ENCODE measurements around the gene CYP26C1.

CYP26C1 gene

GRCh38 chr10:93072713-93073538 is 12.3 kb downstream of the CYP26C1 start:
- DNase-seq, result peak in 1 of 3 donors; percentile 41
- peaks cover 5 to 97% (median 67%) of the 10 kb centered on the region in 5 experiments for H3K27me3 ChIP-seq (replicated peaks in 2 of 5; ENCODE audit: control insufficient read depth in 4 of 5, insufficient read depth in 5 of 5, low read length in 4 of 5)
- peak overlapping the region in 1 of 2 experiments; percentile 62 for H3K27ac ChIP-seq (ENCODE audit: insufficient read depth in 1 of 2, low read depth in 1 of 2, low read length in 2 of 2, poor library complexity in 1 of 2, severe bottlenecking in 2 of 2)
- ChIA-PET POLR2A (no interaction called here), CTCF (interaction anchor here (0.8 to 8.6 kb wide), 5 partner anchors 8 to 284 kb away, joined by 3 to 76 read pairs (median 4); no protein-coding TSS in a partner anchor)
- no peaks in the 10 kb centered on the region for H3K36me3 ChIP-seq (ENCODE audit: control insufficient read depth in 4 of 4, insufficient read depth in 4 of 4, low read length in 3 of 4)
- H3K9me3 ChIP-seq (ENCODE audit: control extremely low read depth in 1 of 5, control insufficient read depth in 4 of 5, insufficient read depth in 2 of 5, low read depth in 1 of 5, low read length in 4 of 5), result no peaks in the 10 kb centered on the region
- 5% methylated on average over 27 of the region's 34 CpGs for WGBS (ENCODE audit: insufficient coverage)
- peak overlapping the region in 6 of 7 experiments; percentile 41 to 75 (median 62) for H3K4me3 ChIP-seq (ENCODE audit: control insufficient read depth in 1 of 7, extremely low read depth in 1 of 7, insufficient read depth in 4 of 7, low read depth in 2 of 7, low read length in 6 of 7)
- peaks cover 0 to 56% (median 53%) of the 10 kb centered on the region in 4 experiments for H3K4me1 ChIP-seq (ENCODE audit: control extremely low read depth in 1 of 4, control insufficient read depth in 4 of 4, insufficient read depth in 4 of 4, low read length in 3 of 4)

- Histone ChIP-seq H3K4me1 (ENCODE audit: control extremely low read depth in 1 of 4, control insufficient read depth in 4 of 4, insufficient read depth in 4 of 4, low read length in 3 of 4) (peaks cover 0 to 49% (median 46%) of the 10 kb centered on the region in 4 experiments), H3K9me3 (ENCODE audit: control extremely low read depth in 1 of 5, control insufficient read depth in 4 of 5, insufficient read depth in 2 of 5, low read depth in 1 of 5, low read length in 4 of 5) (no peaks in the 10 kb centered on the region), H3K27me3 (replicated peaks in 2 of 5; ENCODE audit: control insufficient read depth in 4 of 5, insufficient read depth in 5 of 5, low read length in 4 of 5) (peaks cover 6 to 95% (median 61%) of the 10 kb centered on the region in 5 experiments), H3K4me3 (ENCODE audit: control insufficient read depth in 1 of 7, extremely low read depth in 1 of 7, insufficient read depth in 4 of 7, low read depth in 2 of 7, low read length in 6 of 7) (peak within 1 kb of the TSS; percentile 15 to 75 (median 59)), H3K27ac (ENCODE audit: insufficient read depth in 1 of 2, low read depth in 1 of 2, low read length in 2 of 2, poor library complexity in 1 of 2, severe bottlenecking in 2 of 2) (peak within 1 kb of the TSS in 1 of 2 experiments; percentile 62), H3K36me3 (ENCODE audit: control insufficient read depth in 4 of 4, insufficient read depth in 4 of 4, low read length in 3 of 4) (no peaks in the 10 kb centered on the region)
- DNase-seq, result peak in 1 of 3 donors; percentile 50
- ChIA-PET CTCF (interaction anchor here (0.8 to 8.6 kb wide), 5 partner anchors 9 to 283 kb away, joined by 3 to 76 read pairs (median 4); no protein-coding TSS in a partner anchor), POLR2A (no interaction called here)
- WGBS (ENCODE audit: insufficient coverage), result 0% methylated on average over 44 of the region's 52 CpGs
Observed at GRCh38 chr10:93073539-93074146, 13.0 kb downstream of the CYP26C1 start, which contains the start of gene CYP26A1. Gene CYP26A1 (plus strand): TSS chr10:93073893. CDS start chr10:93073935, 42 bp downstream.

- Histone ChIP-seq H3K27me3 (replicated peaks in 2 of 5; ENCODE audit: control insufficient read depth in 4 of 5, insufficient read depth in 5 of 5, low read length in 4 of 5) (peaks cover 6 to 93% (median 56%) of the 10 kb centered on the region in 5 experiments), H3K4me3 (ENCODE audit: control insufficient read depth in 1 of 7, extremely low read depth in 1 of 7, insufficient read depth in 4 of 7, low read depth in 2 of 7, low read length in 6 of 7) (peak overlapping the region; percentile 4 to 75 (median 59)), H3K36me3 (ENCODE audit: control insufficient read depth in 4 of 4, insufficient read depth in 4 of 4, low read length in 3 of 4) (no peaks in the 10 kb centered on the region), H3K27ac (ENCODE audit: insufficient read depth in 1 of 2, low read depth in 1 of 2, low read length in 2 of 2, poor library complexity in 1 of 2, severe bottlenecking in 2 of 2) (no peak overlapping the region), H3K9me3 (ENCODE audit: control extremely low read depth in 1 of 5, control insufficient read depth in 4 of 5, insufficient read depth in 2 of 5, low read depth in 1 of 5, low read length in 4 of 5) (no peaks in the 10 kb centered on the region), H3K4me1 (ENCODE audit: control extremely low read depth in 1 of 4, control insufficient read depth in 4 of 4, insufficient read depth in 4 of 4, low read length in 3 of 4) (peaks cover 0 to 43% (median 40%) of the 10 kb centered on the region in 4 experiments)
- WGBS (ENCODE audit: insufficient coverage), result 0% methylated on average over 29 of the region's 40 CpGs
- ChIA-PET POLR2A (no interaction called here), CTCF (interaction anchor here (1.4 to 8.6 kb wide), 3 partner anchors 9 to 39 kb away, joined by 3 to 76 read pairs (median 4); no protein-coding TSS in a partner anchor)
- peak; percentile 58 to 73 (median 62) for DNase-seq
Observed at GRCh38 chr10:93074147-93074596, 13.6 kb downstream of the CYP26C1 start.

GRCh38 chr10:93074597-93075368 is 14.2 kb downstream of the CYP26C1 start:
- Histone ChIP-seq H3K4me3 (ENCODE audit: control insufficient read depth in 1 of 7, extremely low read depth in 1 of 7, insufficient read depth in 4 of 7, low read depth in 2 of 7, low read length in 6 of 7) (peak overlapping the region in 5 of 7 experiments; percentile 39 to 75 (median 64)), H3K36me3 (ENCODE audit: control insufficient read depth in 4 of 4, insufficient read depth in 4 of 4, low read length in 3 of 4) (no peaks in the 10 kb centered on the region), H3K4me1 (ENCODE audit: control extremely low read depth in 1 of 4, control insufficient read depth in 4 of 4, insufficient read depth in 4 of 4, low read length in 3 of 4) (peaks cover 0 to 43% (median 41%) of the 10 kb centered on the region in 4 experiments), H3K27ac (ENCODE audit: insufficient read depth in 1 of 2, low read depth in 1 of 2, low read length in 2 of 2, poor library complexity in 1 of 2, severe bottlenecking in 2 of 2) (no peak overlapping the region), H3K9me3 (ENCODE audit: control extremely low read depth in 1 of 5, control insufficient read depth in 4 of 5, insufficient read depth in 2 of 5, low read depth in 1 of 5, low read length in 4 of 5) (no peaks in the 10 kb centered on the region), H3K27me3 (replicated peaks in 2 of 5; ENCODE audit: control insufficient read depth in 4 of 5, insufficient read depth in 5 of 5, low read length in 4 of 5) (peaks cover 8 to 93% (median 52%) of the 10 kb centered on the region in 5 experiments)
- POLR2A ChIA-PET, result no interaction called here
- CTCF ChIA-PET, result interaction anchor here (1.4 to 8.6 kb wide), 4 partner anchors 10 to 278 kb away, joined by 3 to 111 read pairs (median 40); no protein-coding TSS in a partner anchor
- peak in 1 of 3 donors; percentile 55 for DNase-seq
- under 1% methylated on average over 67 of the region's 67 CpGs for WGBS (ENCODE audit: insufficient coverage)

- H3K36me3 ChIP-seq (ENCODE audit: control insufficient read depth in 4 of 4, insufficient read depth in 4 of 4, low read length in 3 of 4), result no peaks in the 10 kb centered on the region
- peaks cover 8 to 90% (median 50%) of the 10 kb centered on the region in 5 experiments for H3K27me3 ChIP-seq (replicated peaks in 2 of 5; ENCODE audit: control insufficient read depth in 4 of 5, insufficient read depth in 5 of 5, low read length in 4 of 5)
- no peak overlapping the region for H3K27ac ChIP-seq (ENCODE audit: insufficient read depth in 1 of 2, low read depth in 1 of 2, low read length in 2 of 2, poor library complexity in 1 of 2, severe bottlenecking in 2 of 2)
- 33% methylated on average over 14 of the region's 25 CpGs for WGBS (ENCODE audit: insufficient coverage)
- H3K4me1 ChIP-seq (ENCODE audit: control extremely low read depth in 1 of 4, control insufficient read depth in 4 of 4, insufficient read depth in 4 of 4, low read length in 3 of 4), result peaks cover 0 to 48% (median 42%) of the 10 kb centered on the region in 4 experiments
- POLR2A ChIA-PET, result no interaction called here
- DNase-seq, result no peak
- CTCF ChIA-PET, result interaction anchor here (0.9 to 8.6 kb wide), 4 partner anchors 11 to 407 kb away, joined by 3 to 111 read pairs (median 40); partner anchors contain the start of gene MYOF
- peak overlapping the region in 3 of 7 experiments; percentile 64 to 75 (median 72) for H3K4me3 ChIP-seq (ENCODE audit: control insufficient read depth in 1 of 7, extremely low read depth in 1 of 7, insufficient read depth in 4 of 7, low read depth in 2 of 7, low read length in 6 of 7)
- no peaks in the 10 kb centered on the region for H3K9me3 ChIP-seq (ENCODE audit: control extremely low read depth in 1 of 5, control insufficient read depth in 4 of 5, insufficient read depth in 2 of 5, low read depth in 1 of 5, low read length in 4 of 5)
Observed at GRCh38 chr10:93075369-93076221, 15.0 kb downstream of the CYP26C1 start.

GRCh38 chr10:93076871-93077270 is 16.3 kb downstream of the CYP26C1 start:
- ChIA-PET CTCF (interaction anchor here (0.6 to 8.6 kb wide), 5 partner anchors 12 to 282 kb away, joined by 3 to 111 read pairs (median 4); no protein-coding TSS in a partner anchor), POLR2A (no interaction called here)
- WGBS (ENCODE audit: insufficient coverage), result 100% methylated on average over 1 of the region's 2 CpGs

More at GRCh38 chr10:93076871-93077270, 16.3 kb downstream of the CYP26C1 start:
- Histone ChIP-seq H3K27me3 (replicated peaks in 2 of 5; ENCODE audit: control insufficient read depth in 4 of 5, insufficient read depth in 5 of 5, low read length in 4 of 5) (peaks cover 8 to 90% (median 47%) of the 10 kb centered on the region in 5 experiments), H3K36me3 (ENCODE audit: control insufficient read depth in 4 of 4, insufficient read depth in 4 of 4, low read length in 3 of 4) (no peaks in the 10 kb centered on the region), H3K4me3 (ENCODE audit: control insufficient read depth in 1 of 7, extremely low read depth in 1 of 7, insufficient read depth in 4 of 7, low read depth in 2 of 7, low read length in 6 of 7) (no peak overlapping the region), H3K4me1 (ENCODE audit: control extremely low read depth in 1 of 4, control insufficient read depth in 4 of 4, insufficient read depth in 4 of 4, low read length in 3 of 4) (peaks cover 0 to 40% (median 39%) of the 10 kb centered on the region in 4 experiments), H3K27ac (ENCODE audit: insufficient read depth in 1 of 2, low read depth in 1 of 2, low read length in 2 of 2, poor library complexity in 1 of 2, severe bottlenecking in 2 of 2) (no peak overlapping the region), H3K9me3 (ENCODE audit: control extremely low read depth in 1 of 5, control insufficient read depth in 4 of 5, insufficient read depth in 2 of 5, low read depth in 1 of 5, low read length in 4 of 5) (no peaks in the 10 kb centered on the region)
- DNase-seq, result no peak

All from common myeloid progenitor, CD34-positive (primary cell).